Measurements from ENCODE around the gene FAM174B.

Gene FAM174B

GRCh38 chr15:92638709-92639365 is 16.7 kb downstream of the FAM174B start:
- DNase-seq, result peak; percentile 13

GRCh38 chr15:92638291-92638708 is 17.3 kb downstream of the FAM174B start:
- DNase-seq, result peak; percentile 84

GRCh38 chr15:92637626-92638025 is 17.9 kb downstream of the FAM174B start:
- DNase-seq, result peak; percentile 27

GRCh38 chr15:92636908-92637481 is 18.6 kb downstream of the FAM174B start:
- peak; percentile 26 for DNase-seq

GRCh38 chr15:92636401-92636907 is 19.1 kb downstream of the FAM174B start:
- DNase-seq, result no peak

GRCh38 chr15:92634671-92635201 is 20.8 kb downstream of the FAM174B start:
- DNase-seq, result no peak

GRCh38 chr15:92634060-92634459 is 21.5 kb downstream of the FAM174B start:
- DNase-seq, result no peak

- DNase-seq, result no peak
Measured at GRCh38 chr15:92633418-92633817, 22.2 kb downstream of the FAM174B start.

GRCh38 chr15:92633001-92633400 is 22.6 kb downstream of the FAM174B start:
- no peak for DNase-seq

GRCh38 chr15:92631721-92632120 is 23.9 kb downstream of the FAM174B start:
- no peak for DNase-seq

- no peak for DNase-seq
Measured at GRCh38 chr15:92629975-92630626, 25.5 kb downstream of the FAM174B start.

- DNase-seq, result no peak
Measured at GRCh38 chr15:92629276-92629974, 26.1 kb downstream of the FAM174B start.

GRCh38 chr15:92627014-92627413 is 28.6 kb downstream of the FAM174B start:
- no peak for DNase-seq

GRCh38 chr15:92625251-92625980 is 30.2 kb downstream of the FAM174B start:
- no peak for DNase-seq

GRCh38 chr15:92624401-92624991 is 31.1 kb downstream of the FAM174B start:
- DNase-seq, result no peak

- DNase-seq, result peak; percentile 49
Measured at GRCh38 chr15:92623435-92623834, 32.1 kb downstream of the FAM174B start.

GRCh38 chr15:92621972-92622533 is 33.5 kb downstream of the FAM174B start:
- no peak for DNase-seq

- no peak for DNase-seq
Measured at GRCh38 chr15:92620991-92621390, 34.6 kb downstream of the FAM174B start.

GRCh38 chr15:92619145-92620101 is 36.2 kb downstream of the FAM174B start:
- DNase-seq, result no peak
